HepG2 (cell line): ENCODE measurements around the gene CD300A. TPM values are rescaled to one million over a fixed set of nuclear protein-coding genes. Genes with fewer than 3 reads are reported as not detected.
A peak's percentile ranks its signal among the peaks of the same experiment; 100 is the strongest.

Experiments
- FOXK1 ChIP-seq: sonication (generic); formaldehyde crosslinking; IDR thresholded peaks from 2 replicates; pipeline ENCODE4 v1.4.0; 2020; ENCODE audit warnings: low read depth, missing genetic modification reagents, borderline replicate concordance
- KDM5B ChIP-seq: sonication (generic); formaldehyde crosslinking; IDR thresholded peaks from 2 replicates; pipeline ENCODE4 v1.4.0; 2020; ENCODE audit warnings: missing genetic modification reagents, mild to moderate bottlenecking, borderline replicate concordance
- KLF13 ChIP-seq: sonication (generic); formaldehyde crosslinking; IDR thresholded peaks from 2 replicates; pipeline ENCODE4 v1.4.0; 2020; ENCODE audit warnings: mild to moderate bottlenecking, missing genetic modification reagents
- PAF1 ChIP-seq: IDR thresholded peaks from 2 replicates; pipeline ENCODE4 v1.6.1; 2016; ENCODE audit warnings: missing genetic modification reagents, missing compliant biosample characterization
- PHF8 ChIP-seq: sonication (generic); formaldehyde crosslinking; IDR thresholded peaks from 2 replicates; pipeline ENCODE4 v1.5.0; 2020; ENCODE audit warnings: missing genetic modification reagents
- PTBP1 ChIP-seq: fragments of 200-400 bp; formaldehyde crosslinking; IDR thresholded peaks from 2 replicates; pipeline ENCODE4 v1.6.1; 2018; ENCODE audit warnings: low read length, low read depth; ENCODE audit not compliant: poor library complexity, severe bottlenecking
- ZBTB4 ChIP-seq: sonication (generic); formaldehyde crosslinking; IDR thresholded peaks from 2 replicates; pipeline ENCODE4 v1.4.0; 2020; ENCODE audit warnings: missing genetic modification reagents, mild to moderate bottlenecking, borderline replicate concordance
- ZHX1 ChIP-seq: sonication (generic); formaldehyde crosslinking; IDR thresholded peaks from 2 replicates; pipeline ENCODE4 v1.8.1; 2022; ENCODE audit warnings: low read depth, mild to moderate bottlenecking, missing genetic modification reagents
- ZNF12 ChIP-seq: sonication (generic); formaldehyde crosslinking; IDR thresholded peaks from 2 replicates; pipeline ENCODE4 v1.5.0; 2020; ENCODE audit warnings: missing genetic modification reagents
- ZNF205 ChIP-seq: IDR thresholded peaks from 2 replicates; pipeline ENCODE4 v1.6.1; 2018; ENCODE audit warnings: missing biosample characterization, missing genetic modification reagents
- ZNF24 ChIP-seq: fragments of 450-650 bp; IDR thresholded peaks from 2 replicates; pipeline ENCODE4 v1.6.1; 2017; ENCODE audit warnings: antibody characterized with exemption, mild to moderate bottlenecking
- ZNF281 ChIP-seq: sonication (generic); formaldehyde crosslinking; IDR thresholded peaks from 2 replicates; pipeline ENCODE4 v1.4.0; 2020; ENCODE audit warnings: missing genetic modification reagents, borderline replicate concordance
- ZNF431 ChIP-seq: sonication (generic); formaldehyde crosslinking; IDR thresholded peaks from 2 replicates; pipeline ENCODE4 v1.9.0; 2022; ENCODE audit warnings: missing genetic modification reagents, low read depth, mild to moderate bottlenecking, borderline replicate concordance
- ZNF547 ChIP-seq: sonication (generic); formaldehyde crosslinking; IDR thresholded peaks from 2 replicates; pipeline ENCODE4 v1.5.1; 2020; ENCODE audit warnings: mild to moderate bottlenecking, missing genetic modification reagents
- ZNF678 ChIP-seq: sonication (generic); formaldehyde crosslinking; IDR thresholded peaks from 2 replicates; pipeline ENCODE4 v1.4.0; 2020; ENCODE audit warnings: mild to moderate bottlenecking, missing genetic modification reagents
- polyA plus RNA-seq, 8 experiments: library from polyadenylated mRNA; depleted of rRNA in 3 of 8; stranded (reverse) in 7 of 8; unstranded in 1 of 8; fragments of >200 nt; fragmentation: Illumina TruSeq in 4 of 8; extraction: Trizol in 4 of 8; gene quantifications; 2 replicates each; pipeline versions ENCODE4 v1.2.1 to v1.2.3, GENCODE V29; 2011 to 2016; ENCODE audit warnings: low read depth in 4 of 8, missing spikeins in 1 of 8, mixed read lengths in 1 of 8; ENCODE audit not compliant: insufficient read depth in 1 of 8
- total RNA-seq, 5 experiments: library from RNA; depleted of rRNA; stranded (reverse); fragments of >200 nt; fragmentation: Illumina TruSeq; extraction: Trizol; gene quantifications; 2 replicates each; pipeline ENCODE4 v1.2.3, GENCODE V29; 2016; ENCODE audit warnings: low read depth in 1 of 5
- TF ChIP-seq, protein P1 (sequence below): sonication (generic); formaldehyde crosslinking; IDR thresholded peaks from 2 replicates; pipeline ENCODE4 v1.4.0; 2020; ENCODE audit warnings: mild to moderate bottlenecking, missing genetic modification reagents

CD300A gene
- total and polyA plus RNA-seq, 2 of the 13 experiments (the other 11 are each of a cell fraction or from before 2014, with no cell fraction given): not detected

DNA sequence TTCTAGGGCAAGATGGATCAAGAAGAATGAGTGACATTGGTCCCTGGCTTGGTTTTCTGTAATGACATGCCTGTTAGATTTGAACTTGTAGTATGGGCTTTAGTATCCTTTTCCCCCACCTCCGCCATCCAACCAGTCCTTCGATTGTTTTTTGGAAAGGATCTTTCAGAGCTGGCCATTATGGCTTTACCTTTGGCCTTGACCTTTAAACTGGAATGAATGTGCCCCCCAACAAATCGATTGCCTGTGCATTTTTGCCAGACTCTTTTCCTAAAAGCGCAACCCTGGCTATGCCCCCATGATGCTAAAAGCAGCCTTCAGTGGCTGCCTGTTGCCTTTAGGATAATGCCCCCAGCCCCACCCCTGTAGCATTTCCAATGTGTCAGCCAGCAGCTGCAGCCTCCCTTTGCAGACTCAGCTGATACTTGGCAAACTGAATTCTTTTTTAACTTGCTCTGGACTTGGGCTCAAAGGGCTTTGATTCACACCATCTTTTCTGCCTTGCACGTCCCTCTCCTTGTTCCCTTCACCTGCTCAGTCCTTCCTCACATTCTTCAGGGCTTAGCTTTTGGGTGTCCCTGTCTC, 30.6 kb upstream of the CD300A start (continued):
- TF ChIP-seq KLF13 (CRISPR knock-in tag) (no peak), ZNF431 (CRISPR knock-in tag) (no peak), KDM5B (CRISPR knock-in tag) (no peak), ZNF547 (CRISPR knock-in tag) (no peak), ZBTB4 (no peak), PHF8 (no peak), ZNF205 (CRISPR knock-in tag) (no peak), FOXK1 (CRISPR knock-in tag) (no peak), PAF1 (0 out of 2 replicates have a peak, but pooled peaks have one; percentile 55), ZHX1 (CRISPR knock-in tag) (no peak), ZNF678 (CRISPR knock-in tag) (no peak), ZNF281 (CRISPR knock-in tag) (no peak), ZNF24 (peak; percentile 87), ZNF12 (no peak), PTBP1 (no peak)
- TF ChIP-seq, protein P1, sequence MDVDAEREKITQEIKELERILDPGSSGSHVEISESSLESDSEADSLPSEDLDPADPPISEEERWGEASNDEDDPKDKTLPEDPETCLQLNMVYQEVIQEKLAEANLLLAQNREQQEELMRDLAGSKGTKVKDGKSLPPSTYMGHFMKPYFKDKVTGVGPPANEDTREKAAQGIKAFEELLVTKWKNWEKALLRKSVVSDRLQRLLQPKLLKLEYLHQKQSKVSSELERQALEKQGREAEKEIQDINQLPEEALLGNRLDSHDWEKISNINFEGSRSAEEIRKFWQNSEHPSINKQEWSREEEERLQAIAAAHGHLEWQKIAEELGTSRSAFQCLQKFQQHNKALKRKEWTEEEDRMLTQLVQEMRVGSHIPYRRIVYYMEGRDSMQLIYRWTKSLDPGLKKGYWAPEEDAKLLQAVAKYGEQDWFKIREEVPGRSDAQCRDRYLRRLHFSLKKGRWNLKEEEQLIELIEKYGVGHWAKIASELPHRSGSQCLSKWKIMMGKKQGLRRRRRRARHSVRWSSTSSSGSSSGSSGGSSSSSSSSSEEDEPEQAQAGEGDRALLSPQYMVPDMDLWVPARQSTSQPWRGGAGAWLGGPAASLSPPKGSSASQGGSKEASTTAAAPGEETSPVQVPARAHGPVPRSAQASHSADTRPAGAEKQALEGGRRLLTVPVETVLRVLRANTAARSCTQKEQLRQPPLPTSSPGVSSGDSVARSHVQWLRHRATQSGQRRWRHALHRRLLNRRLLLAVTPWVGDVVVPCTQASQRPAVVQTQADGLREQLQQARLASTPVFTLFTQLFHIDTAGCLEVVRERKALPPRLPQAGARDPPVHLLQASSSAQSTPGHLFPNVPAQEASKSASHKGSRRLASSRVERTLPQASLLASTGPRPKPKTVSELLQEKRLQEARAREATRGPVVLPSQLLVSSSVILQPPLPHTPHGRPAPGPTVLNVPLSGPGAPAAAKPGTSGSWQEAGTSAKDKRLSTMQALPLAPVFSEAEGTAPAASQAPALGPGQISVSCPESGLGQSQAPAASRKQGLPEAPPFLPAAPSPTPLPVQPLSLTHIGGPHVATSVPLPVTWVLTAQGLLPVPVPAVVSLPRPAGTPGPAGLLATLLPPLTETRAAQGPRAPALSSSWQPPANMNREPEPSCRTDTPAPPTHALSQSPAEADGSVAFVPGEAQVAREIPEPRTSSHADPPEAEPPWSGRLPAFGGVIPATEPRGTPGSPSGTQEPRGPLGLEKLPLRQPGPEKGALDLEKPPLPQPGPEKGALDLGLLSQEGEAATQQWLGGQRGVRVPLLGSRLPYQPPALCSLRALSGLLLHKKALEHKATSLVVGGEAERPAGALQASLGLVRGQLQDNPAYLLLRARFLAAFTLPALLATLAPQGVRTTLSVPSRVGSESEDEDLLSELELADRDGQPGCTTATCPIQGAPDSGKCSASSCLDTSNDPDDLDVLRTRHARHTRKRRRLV (CRISPR knock-in tag): no peak
